GM12875 (cell line): ENCODE data around the gene ITGA11.

Experiments
- H3K4me3 ChIP-seq: one replicate; pipeline ENCODE4 v1.5.1; 2011; ENCODE audit warnings: low read depth, low read length, control low read depth
- CTCF ChIP-seq: IDR thresholded peaks from 2 replicates; pipeline ENCODE4 v1.5.1; 2011; ENCODE audit warnings: low read depth, mild to moderate bottlenecking, control low read depth, inconsistent platforms, low read length, moderate library complexity, borderline replicate concordance; ENCODE audit not compliant: insufficient read depth

The ITGA11 gene

GRCh38 chr15:68464448-68465090 is 32.6 kb upstream of the ITGA11 start:
- TF ChIP-seq CTCF, result no peak
- no peak overlapping the region for H3K4me3 ChIP-seq

GRCh38 chr15:68463996-68464395 is 32.0 kb upstream of the ITGA11 start:
- no peak overlapping the region for H3K4me3 ChIP-seq
- TF ChIP-seq CTCF, result no peak

DNA sequence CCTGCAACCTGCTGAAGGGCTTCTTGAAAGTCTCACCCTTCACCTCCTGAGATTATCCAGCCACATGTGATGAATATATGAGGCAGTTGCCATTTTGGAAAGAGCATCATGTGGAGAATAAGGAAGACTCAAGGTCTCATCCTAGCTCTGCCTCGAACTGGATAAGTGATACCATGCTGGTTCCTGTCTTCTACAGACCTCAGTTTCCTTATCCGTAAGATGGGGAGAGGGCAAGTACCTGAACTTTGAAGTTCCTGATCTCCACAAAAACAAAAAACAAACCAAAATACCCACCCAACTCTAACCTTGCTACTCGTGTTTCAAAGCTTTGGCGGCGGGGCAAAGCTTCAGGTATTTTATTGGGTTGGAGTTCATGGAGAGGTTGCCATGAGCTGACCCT is 31.5 kb upstream of the ITGA11 start:
- TF ChIP-seq CTCF, result no peak
- no peak overlapping the region for H3K4me3 ChIP-seq

GRCh38 chr15:68460166-68460565 is 28.2 kb upstream of the ITGA11 start:
- TF ChIP-seq CTCF, result no peak
- no peak overlapping the region for H3K4me3 ChIP-seq

DNA sequence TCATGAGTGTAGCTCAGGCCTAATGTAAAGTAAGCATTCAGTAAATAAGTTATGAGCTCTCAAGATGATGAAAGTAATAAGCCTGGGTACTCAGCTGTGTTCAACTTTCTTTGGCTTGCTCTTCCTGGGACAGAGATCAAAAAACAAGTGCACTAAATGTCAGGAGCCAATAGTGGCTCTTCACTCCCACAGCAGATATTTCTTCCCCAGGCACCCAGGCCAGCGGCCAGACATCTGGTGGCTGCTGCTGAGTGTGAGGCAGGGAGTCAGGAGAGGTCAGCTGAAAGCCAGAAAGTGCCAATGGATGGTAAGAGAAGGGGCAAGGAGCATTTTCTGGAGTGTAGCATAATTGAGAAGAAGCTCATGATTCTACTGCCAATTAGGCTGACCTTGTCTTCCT is 18.2 kb upstream of the ITGA11 start:
- TF ChIP-seq CTCF, result no peak
- H3K4me3 ChIP-seq, result no peak overlapping the region

- TF ChIP-seq CTCF, result no peak
- no peak overlapping the region for H3K4me3 ChIP-seq
Observed at GRCh38 chr15:68449389-68449788, 17.4 kb upstream of the ITGA11 start.

DNA sequence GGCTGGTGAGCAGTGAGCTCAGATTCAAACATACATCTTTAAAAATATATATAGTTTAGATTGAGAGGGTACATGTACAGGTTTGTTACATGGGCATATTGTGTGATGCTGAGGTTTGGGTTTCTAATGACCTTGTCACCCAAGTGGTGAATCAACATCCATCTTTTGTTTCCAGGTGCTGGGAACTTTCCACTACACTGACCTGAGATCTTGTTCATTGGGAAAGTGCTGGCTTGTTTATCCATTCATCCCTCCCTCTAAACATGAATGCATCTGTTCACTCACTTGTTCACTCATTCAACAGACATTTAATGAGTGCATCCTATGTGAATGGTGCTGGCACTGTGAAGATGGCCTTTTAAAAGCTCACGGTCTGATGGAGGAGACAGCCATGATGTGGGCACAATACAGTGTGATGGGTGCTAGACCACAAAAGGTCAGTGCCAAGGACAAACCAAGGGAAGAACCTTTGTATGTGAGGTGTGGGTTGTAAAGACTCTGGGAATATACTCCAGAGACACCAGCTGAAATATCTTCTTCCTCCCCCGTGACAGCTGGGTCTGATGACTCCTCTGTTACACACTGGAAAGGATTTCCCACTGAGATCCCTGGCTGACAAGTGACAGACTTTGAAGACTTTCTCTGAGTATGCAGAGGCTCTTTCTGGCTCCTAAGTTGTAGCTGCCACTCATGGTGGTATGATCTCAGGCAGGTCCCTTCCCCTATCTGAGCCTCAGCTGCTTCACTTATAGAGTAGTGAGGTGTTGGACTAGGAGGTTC is 16.2 kb upstream of the ITGA11 start:
- no peak for TF ChIP-seq CTCF

More for the DNA sequence above, 16.2 kb upstream of the ITGA11 start:
- H3K4me3 ChIP-seq, result no peak overlapping the region
